Epithelial cell of esophagus (primary cell): ENCODE measurements around the gene ARMH4.

ENCODE experiments used
- DNase-seq: peaks from one replicate; pipeline ENCODE4 v3.0.0; 2010; ENCODE audit warnings: low read depth
- H3K4me3 ChIP-seq: 2 replicates; pipeline ENCODE4 v1.5.1; 2011; ENCODE audit warnings: mild to moderate bottlenecking, low read length, control low read depth
- TF ChIP-seq, protein P1 (sequence below): IDR thresholded peaks from 2 replicates; pipeline ENCODE4 v1.5.1; 2011; ENCODE audit warnings: low read depth, mild to moderate bottlenecking, low read length, control low read depth, inconsistent platforms; ENCODE audit not compliant: insufficient read depth; ENCODE audit errors: missing control alignments

The ARMH4 gene

GRCh38 chr14:57979376-57980048, 172.5 kb downstream of the ARMH4 start:
- H3K4me3 ChIP-seq: no peak overlapping the region
- TF ChIP-seq, protein P1, sequence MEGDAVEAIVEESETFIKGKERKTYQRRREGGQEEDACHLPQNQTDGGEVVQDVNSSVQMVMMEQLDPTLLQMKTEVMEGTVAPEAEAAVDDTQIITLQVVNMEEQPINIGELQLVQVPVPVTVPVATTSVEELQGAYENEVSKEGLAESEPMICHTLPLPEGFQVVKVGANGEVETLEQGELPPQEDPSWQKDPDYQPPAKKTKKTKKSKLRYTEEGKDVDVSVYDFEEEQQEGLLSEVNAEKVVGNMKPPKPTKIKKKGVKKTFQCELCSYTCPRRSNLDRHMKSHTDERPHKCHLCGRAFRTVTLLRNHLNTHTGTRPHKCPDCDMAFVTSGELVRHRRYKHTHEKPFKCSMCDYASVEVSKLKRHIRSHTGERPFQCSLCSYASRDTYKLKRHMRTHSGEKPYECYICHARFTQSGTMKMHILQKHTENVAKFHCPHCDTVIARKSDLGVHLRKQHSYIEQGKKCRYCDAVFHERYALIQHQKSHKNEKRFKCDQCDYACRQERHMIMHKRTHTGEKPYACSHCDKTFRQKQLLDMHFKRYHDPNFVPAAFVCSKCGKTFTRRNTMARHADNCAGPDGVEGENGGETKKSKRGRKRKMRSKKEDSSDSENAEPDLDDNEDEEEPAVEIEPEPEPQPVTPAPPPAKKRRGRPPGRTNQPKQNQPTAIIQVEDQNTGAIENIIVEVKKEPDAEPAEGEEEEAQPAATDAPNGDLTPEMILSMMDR: no peak
- DNase-seq: no peak

- DNase-seq: no peak
- no peak overlapping the region for H3K4me3 ChIP-seq
- TF ChIP-seq, protein P1: no peak
These were observed 175.3 kb downstream of the ARMH4 start for GRCh38 chr14:57976701-57977100.

DNA sequence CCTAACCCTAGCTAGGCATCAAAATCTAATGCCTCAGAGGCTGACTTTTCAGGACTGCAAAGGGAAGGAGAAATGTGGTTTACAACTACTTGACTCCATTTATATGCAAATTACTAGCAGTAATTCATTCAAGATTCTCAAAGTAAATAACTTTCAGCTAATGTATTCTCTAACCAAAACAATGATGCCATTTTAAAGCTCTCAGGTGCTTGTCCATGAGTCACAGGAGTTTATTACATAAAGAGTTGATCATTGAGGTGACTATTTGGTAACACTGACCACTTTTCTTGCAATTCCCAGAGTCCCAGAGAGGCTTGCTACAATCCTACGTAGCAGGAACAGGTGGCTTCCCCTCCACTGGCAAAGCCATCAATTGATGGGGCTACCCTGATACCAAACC, 177.1 kb downstream of the ARMH4 start:
- TF ChIP-seq, protein P1: no peak
- no peak overlapping the region for H3K4me3 ChIP-seq
- DNase-seq: peak; percentile 12

- DNase-seq: no peak
- TF ChIP-seq, protein P1: no peak
- no peak overlapping the region for H3K4me3 ChIP-seq
These were observed 181.4 kb downstream of the ARMH4 start for GRCh38 chr14:57970594-57970993.

DNA sequence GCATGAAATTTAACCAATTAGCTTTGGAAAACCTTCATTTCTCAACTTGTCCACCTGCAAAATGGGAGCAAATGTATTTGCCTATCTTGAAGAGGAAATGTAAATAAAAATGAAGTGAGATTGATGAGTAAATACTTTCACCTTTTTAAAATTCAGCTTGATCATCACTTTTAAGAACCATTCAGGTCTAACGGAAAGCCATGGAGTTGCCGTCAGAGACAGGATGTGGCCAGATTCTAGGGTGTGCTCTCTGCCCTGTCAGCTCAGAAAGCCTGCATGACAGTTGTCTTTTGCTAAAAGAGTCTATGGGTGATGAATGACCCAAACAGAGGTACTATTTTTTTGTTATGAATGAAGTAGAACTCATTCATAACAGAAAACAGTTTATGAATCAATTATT, 181.8 kb downstream of the ARMH4 start:
- no peak overlapping the region for H3K4me3 ChIP-seq

GRCh38 chr14:57963071-57963470, 188.9 kb downstream of the ARMH4 start:
- DNase-seq: no peak
- TF ChIP-seq, protein P1: no peak

More for the DNA sequence above, 181.8 kb downstream of the ARMH4 start:
- DNase-seq: no peak
- TF ChIP-seq, protein P1: no peak

DNA sequence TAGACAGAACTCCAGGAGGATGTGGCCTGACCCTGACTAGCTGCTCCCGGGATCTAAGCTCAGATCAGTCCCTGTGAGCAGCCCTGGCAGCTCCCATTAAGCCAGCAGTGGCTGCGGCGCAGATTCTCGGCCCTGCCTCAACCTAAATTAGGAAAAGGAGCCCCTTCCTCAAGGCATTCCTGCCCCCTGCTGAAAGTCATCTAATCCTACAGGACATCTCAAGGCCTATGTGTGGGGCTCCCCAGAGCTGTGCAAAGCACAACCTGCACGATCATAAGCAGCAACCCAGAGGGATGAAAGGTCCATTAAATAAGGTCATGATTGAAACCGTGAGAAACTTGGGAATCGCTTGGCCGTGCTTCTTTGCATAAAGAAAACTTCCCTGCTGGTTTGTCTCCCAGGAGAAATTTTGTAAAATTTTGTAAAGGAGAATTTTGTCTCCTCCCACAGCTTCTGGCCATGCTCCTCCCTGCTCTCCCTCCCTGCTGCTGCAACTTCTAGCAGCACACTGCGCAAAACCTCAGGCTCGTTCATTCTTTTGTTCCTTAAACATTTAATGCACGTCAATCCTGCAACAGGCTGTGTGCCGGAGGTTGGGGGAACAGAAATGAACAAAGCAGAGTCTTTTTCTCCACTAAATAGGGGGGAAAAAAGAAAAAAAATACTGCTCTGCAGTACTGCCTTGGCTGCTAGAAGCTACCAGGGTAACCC, 189.5 kb downstream of the ARMH4 start:
- TF ChIP-seq, protein P1: no peak
- no peak overlapping the region for H3K4me3 ChIP-seq
- no peak for DNase-seq

More at GRCh38 chr14:57963071-57963470, 188.9 kb downstream of the ARMH4 start:
- no peak overlapping the region for H3K4me3 ChIP-seq
